AG04450 (cell line): Measurements from ENCODE around the gene YIPF7. TPM values are rescaled to one million over a fixed set of nuclear protein-coding genes. Genes with fewer than 3 reads are reported as not detected.

Experiments
- CTCF ChIA-PET: fragments of 300-600, 350-600 bp; formaldehyde crosslinking; extraction: SDS; loops from one replicate; lab custom pipeline; 2022; ENCODE audit warnings: antibody characterized with exemption, inconsistent platforms; lab: Charles Lee
- POLR2A ChIA-PET: fragments of 350-600 bp; formaldehyde crosslinking; extraction: SDS; loops from one replicate; lab custom pipeline; 2021; ENCODE audit warnings: antibody characterized with exemption, inconsistent platforms; lab: Yijun Ruan, JAX
- DNase-seq: peaks from one replicate; pipeline ENCODE4 v3.0.0-alpha.2; 2011; ENCODE audit warnings: low read depth, low spot score
- H3K27ac ChIP-seq: one replicate; pipeline ENCODE4 v1.5.1; 2012; ENCODE audit warnings: low read depth, low read length, control low read depth
- H3K27me3 ChIP-seq: one replicate; pipeline ENCODE4 v1.6.0; 2012; ENCODE audit warnings: low read length; ENCODE audit not compliant: control insufficient read depth, insufficient read depth
- H3K4me3 ChIP-seq: 2 replicates; pipeline ENCODE4 v1.5.1; 2011; ENCODE audit warnings: mild to moderate bottlenecking, low read depth, low read length, control low read depth
- H3K9me3 ChIP-seq: 2 replicates; pipeline ENCODE4 v1.5.1; 2012; ENCODE audit warnings: low read length; ENCODE audit not compliant: control insufficient read depth, insufficient read depth
- CTCF ChIP-seq: IDR thresholded peaks from 2 replicates; pipeline ENCODE4 v1.5.1; 2011; ENCODE audit warnings: low read depth, low read length, control low read depth, inconsistent platforms
- polyA plus RNA-seq: library from polyadenylated mRNA; depleted of rRNA; stranded (reverse); fragments of >200 nt; gene quantifications from 2 replicates; pipeline ENCODE4 v1.2.3, GENCODE V29; 2011

YIPF7 gene
- polyA plus RNA-seq, 1 experiment = not detected

- ChIA-PET POLR2A (no interaction called here), CTCF (no interaction called here)
- TF ChIP-seq CTCF = no peak
- Histone ChIP-seq H3K4me3 (no peak overlapping the region), H3K9me3 (no peaks in the 10 kb centered on the region), H3K27ac (no peak overlapping the region), H3K27me3 (no peaks in the 10 kb centered on the region)
- no peak for DNase-seq
These were observed 9.0 kb upstream of the YIPF7 start for GRCh38 chr4:44660396-44660795.

DNA sequence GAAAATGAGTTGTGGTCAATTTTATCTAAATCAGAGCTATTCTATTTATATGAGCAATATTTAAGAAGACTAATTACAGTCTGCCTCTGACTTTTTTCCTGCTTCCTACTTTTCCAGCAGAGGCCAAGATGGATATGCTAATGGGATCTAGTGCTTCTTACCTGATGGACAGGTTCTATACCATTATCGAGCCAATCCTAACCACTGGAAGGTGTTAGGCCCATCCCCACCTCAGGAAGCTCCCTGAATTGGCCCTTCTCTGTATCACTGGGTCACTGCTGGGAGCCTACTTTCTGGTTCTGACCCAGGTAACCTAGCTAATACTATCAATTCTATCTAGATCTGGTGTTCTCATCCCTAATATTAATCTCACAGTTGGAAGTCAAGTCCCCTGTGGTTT is 577 bp upstream of the YIPF7 start:
- no peak overlapping the region for H3K4me3 ChIP-seq
- H3K27me3 ChIP-seq = no peaks in the 10 kb centered on the region
- CTCF ChIA-PET = no interaction called here
- no peak overlapping the region for H3K27ac ChIP-seq
- POLR2A ChIA-PET = no interaction called here
- TF ChIP-seq CTCF = no peak
- H3K9me3 ChIP-seq = no peaks in the 10 kb centered on the region
- DNase-seq = no peak

DNA sequence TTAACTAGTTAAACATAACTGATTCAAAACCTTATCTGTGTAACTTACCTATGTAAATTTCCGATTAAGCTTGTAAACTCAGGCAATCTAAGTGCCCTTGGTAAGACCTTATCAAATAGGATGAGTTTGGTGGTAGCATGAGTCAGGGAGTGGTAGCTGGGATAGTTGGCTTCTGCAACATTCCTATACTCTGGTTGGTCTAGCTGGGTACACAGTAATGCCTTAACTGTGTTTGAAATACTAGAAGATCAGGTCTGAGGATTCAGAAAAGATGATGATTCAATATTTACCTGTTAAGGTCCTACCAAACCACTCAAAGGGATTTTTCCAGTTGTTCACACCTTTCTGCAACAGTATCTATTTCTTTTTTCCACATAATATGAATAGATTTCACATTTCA is 5.3 kb downstream of the YIPF7 start:
- H3K27ac ChIP-seq = no peak overlapping the region
- H3K27me3 ChIP-seq = no peaks in the 10 kb centered on the region
- H3K4me3 ChIP-seq = no peak overlapping the region
- ChIA-PET CTCF (no interaction called here), POLR2A (no interaction called here)
- no peaks in the 10 kb centered on the region for H3K9me3 ChIP-seq
- no peak for TF ChIP-seq CTCF
- DNase-seq = no peak

DNA sequence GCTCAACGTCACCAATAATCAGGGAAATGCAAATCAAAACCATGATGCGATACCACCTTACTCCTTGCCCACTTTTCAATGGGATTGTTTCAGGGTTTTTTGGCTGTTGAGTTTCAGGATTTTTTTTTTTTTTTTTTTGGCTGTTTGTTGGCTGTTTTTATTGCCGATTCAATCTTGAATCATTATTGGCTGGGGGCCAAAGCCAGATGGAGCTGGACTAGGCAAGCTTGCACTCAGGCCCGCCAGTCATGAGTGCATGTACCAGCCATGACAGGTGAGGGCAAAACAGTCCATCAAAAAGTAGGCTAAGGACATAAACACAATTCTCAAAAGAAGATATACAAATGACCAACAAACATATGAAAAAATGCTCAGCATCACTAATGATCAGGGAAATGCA is 13.3 kb downstream of the YIPF7 start:
- no peak for DNase-seq
- no peaks in the 10 kb centered on the region for H3K9me3 ChIP-seq
- no peak overlapping the region for H3K27ac ChIP-seq
- no peaks in the 10 kb centered on the region for H3K27me3 ChIP-seq
- POLR2A ChIA-PET = no interaction called here
- CTCF ChIA-PET = no interaction called here
- no peak overlapping the region for H3K4me3 ChIP-seq
- no peak for TF ChIP-seq CTCF

- POLR2A ChIA-PET = no interaction called here
- H3K9me3 ChIP-seq = no peaks in the 10 kb centered on the region
These were observed 18.7 kb downstream of the YIPF7 start for GRCh38 chr4:44632733-44633132.

More at GRCh38 chr4:44632733-44633132, 18.7 kb downstream of the YIPF7 start:
- DNase-seq = no peak
- CTCF ChIA-PET = no interaction called here
- H3K4me3 ChIP-seq = no peak overlapping the region
- H3K27me3 ChIP-seq = no peaks in the 10 kb centered on the region
- no peak for TF ChIP-seq CTCF
- no peak overlapping the region for H3K27ac ChIP-seq
